GM18499 (cell line): Measurements from ENCODE around the gene IFNK.
A peak's percentile ranks its signal among the peaks of the same experiment; 100 is the strongest.
"Not testable (repeated sequence)": the region's sequence is repeated elsewhere in the genome, so short reads cannot be mapped to it uniquely, and the experiment has no call there.

Experiments used
- ATAC-seq: cut with Tn5 transposase; IDR thresholded peaks from one replicate; pipeline ENCODE4 v1.9.1; 2021; ENCODE audit warnings: moderate number of reproducible peaks; ENCODE audit not compliant: insufficient read depth, unreplicated experiment

Gene IFNK, protein sequence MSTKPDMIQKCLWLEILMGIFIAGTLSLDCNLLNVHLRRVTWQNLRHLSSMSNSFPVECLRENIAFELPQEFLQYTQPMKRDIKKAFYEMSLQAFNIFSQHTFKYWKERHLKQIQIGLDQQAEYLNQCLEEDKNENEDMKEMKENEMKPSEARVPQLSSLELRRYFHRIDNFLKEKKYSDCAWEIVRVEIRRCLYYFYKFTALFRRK

DNA sequence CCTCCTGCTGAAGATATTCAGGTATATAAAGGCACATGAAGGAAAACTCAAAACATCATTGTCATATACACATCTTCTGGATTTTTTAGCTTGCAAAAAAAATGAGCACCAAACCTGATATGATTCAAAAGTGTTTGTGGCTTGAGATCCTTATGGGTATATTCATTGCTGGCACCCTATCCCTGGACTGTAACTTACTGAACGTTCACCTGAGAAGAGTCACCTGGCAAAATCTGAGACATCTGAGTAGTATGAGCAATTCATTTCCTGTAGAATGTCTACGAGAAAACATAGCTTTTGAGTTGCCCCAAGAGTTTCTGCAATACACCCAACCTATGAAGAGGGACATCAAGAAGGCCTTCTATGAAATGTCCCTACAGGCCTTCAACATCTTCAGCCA lies at the start of gene IFNK:
TSS of gene IFNK (plus strand) at position 55 of the 400 bp plus-strand sequence. CDS start at position 102, 47 bp downstream.
- no peak for ATAC-seq

DNA sequence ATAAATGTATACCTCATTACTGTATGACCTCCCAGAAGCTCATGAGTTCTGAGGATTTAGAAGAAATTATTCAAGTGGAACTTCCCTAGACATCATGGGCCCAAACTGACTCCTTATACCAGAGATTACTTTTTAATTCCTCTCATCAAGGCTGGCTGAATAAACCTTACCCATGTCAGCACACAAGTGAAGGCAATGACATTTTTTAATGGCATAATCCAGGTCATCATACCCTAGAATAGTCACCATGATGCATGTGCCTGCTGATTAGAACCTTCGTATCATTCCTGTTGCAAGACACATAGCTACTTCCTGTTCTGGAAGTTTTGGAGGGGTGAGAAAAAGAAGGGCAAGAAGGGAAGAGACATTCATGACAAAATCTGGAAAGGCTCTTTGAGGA lies 49.8 kb upstream of the IFNK start:
- ATAC-seq: no peak

DNA sequence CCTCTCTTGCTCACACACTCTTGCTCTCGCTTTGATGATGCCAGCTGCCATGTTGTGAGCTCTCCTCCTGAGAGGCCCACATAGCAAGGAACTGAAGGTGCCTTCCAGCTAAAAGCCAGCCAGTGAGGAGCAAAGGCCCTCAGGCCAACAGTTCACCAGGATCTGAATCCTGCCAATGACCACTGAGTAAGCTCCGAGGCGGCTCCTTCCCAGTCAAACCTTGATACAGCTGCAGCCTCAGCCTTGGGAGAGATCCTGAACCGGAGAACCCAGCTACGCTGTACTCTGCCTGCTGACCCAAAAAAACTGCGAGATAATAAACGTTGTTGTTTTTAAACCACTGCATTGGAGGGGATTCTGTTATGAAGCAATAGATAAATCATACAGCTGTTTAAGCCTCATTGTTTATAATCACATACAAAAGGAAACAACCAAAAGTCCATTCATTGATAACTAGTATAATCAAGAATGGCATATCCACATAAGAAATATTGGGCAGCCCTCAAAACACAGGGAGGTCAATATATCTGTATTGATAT lies 49.0 kb upstream of the IFNK start:
- ATAC-seq: no peak

DNA sequence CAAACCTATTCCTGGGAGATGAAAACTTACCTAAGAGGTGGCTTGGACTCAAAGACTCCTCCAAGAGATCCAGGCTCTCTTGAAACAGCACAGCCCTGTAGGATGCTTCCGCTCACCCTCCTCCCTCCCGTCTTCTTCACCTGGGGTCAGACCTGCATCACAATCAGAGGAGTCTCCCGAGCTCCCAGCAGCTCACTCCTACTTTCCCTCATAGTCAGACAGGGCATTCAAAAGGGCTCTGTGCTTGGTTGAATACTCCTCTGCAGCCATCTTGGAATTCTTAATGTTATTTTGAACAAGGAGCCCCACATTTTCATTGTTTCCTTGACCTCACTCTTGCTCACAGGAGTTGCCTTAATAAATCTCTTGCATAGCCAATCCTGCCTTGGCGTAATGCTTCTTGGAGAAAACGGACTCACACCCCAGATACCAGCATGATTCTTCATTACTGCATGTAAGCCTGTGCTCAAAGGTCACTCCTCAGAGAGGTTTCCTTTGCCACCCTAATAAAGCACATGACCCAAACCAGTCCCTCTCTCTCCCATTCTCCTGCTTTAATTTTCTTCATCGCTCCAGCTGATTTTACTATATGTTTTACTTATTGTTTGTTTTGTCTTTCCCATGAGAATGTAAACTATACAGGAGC lies 47.1 kb upstream of the IFNK start:
- no peak for ATAC-seq

DNA sequence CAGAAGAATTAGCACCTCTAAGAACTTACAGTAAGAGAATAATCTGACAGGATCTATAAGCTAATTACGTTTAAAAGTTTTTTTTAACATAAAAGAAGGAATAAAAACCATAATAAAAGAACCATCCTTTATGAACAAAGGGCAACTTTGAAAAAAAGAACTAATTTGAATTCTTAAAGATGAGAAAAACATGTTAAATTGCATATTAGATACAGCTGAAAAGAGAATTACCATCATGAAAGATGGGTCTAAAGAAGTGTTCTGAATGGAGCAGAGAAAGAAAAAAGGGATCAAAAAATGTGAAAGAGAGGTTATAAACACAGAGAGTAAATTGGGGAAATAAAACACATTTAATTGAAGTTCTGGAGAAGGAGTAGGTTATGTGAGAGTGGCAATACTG lies 45.8 kb upstream of the IFNK start:
- ATAC-seq: no peak

DNA sequence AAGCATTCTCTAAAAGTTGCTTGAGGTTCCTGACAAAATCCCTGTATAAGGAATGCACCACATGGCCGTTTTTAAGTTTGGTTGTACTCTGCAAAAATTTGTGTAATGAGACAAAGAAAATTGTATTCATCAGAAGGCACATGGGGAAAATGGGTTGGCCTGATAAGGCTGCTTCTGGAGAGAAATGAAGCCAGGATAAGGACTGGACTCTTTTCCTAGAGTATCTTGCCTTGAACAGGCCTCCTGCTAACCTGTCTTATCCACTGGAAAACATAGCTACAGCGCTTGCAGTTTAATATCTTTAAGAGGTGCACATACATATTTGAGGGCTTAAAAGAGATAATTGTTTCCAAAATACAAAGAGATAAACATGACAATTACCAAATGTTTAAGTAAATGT lies 41.4 kb upstream of the IFNK start:
- no peak for ATAC-seq

DNA sequence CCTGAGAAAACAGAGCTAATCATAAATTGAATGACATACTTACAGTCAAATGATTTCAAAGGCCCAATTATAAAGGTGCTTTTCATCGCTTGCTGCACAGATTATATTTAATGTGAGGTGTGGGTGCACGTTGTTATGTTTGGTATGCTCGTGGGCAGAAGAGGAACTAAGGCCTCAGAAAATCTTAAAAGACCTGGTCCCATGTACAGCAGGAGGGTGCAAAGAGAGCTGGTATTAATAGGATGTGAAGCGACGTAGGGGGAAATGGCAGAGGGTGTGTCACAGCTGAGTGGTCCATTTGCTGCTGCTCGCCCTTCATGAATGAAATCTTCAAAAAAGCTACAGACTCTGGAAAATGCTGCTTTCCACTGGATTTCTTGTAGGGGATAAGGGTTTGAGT lies 40.5 kb upstream of the IFNK start:
- no peak for ATAC-seq

DNA sequence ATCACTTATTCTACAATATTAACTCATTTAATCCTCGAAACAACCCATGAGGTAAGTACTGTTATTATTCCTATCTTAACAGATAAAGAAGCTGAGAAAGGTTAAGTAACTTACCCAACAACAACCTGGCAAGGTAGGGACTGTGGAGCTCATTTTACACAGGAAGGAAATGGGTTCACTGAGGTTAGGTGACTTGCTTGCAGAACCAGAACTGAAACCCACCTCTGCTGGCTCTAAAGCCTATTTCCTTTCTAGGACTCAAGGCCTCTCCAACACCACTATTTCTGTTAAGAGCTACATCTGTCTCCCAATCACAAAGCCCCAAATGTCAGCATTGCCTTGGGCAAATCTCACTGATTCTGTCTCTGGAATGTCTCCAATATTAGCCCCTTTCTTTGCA lies 38.9 kb upstream of the IFNK start:
- ATAC-seq: peak; percentile 76

DNA sequence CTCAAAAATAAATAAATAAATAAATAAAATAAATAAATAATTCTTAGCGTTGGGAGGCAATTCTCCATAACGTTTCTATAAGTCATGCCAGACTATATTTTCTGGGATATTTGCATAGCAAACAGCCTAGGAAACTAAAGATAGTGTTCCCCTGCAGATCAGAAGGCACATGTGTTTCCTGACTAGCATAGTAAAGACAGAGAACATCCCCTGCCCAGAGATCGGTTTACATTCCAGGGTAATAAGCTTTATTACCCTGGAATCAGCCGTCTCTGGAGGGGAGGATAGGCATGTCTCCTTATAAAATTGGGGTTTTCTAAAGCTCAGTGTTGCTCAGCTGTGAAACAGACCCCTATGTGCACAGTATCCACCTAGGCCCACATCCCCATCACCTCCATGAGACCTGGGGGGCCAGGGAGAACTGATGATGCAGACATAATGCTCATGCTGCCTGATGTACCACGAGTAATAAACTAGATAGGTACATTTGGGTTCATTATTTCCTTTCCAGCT lies 36.9 kb upstream of the IFNK start:
- ATAC-seq: no peak

DNA sequence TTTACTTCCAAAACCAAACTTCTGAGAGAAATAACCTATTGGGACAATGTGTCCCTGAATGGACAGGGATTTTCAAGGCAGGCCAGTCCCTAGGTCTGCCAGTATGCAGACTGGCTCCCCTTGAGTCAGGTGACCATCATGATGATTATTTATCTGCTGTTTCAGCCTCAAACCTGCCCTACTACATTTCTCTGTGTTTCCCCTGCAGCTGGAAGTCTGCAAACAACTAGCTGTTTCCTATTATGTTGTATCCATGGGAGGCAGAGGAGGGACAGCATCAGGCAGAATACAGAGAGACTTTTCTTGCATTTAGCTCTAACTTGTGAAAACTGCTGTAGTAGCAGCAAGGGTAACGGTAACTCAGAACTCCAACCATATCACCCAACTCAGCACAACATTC lies 36.2 kb upstream of the IFNK start:
- ATAC-seq: no peak

DNA sequence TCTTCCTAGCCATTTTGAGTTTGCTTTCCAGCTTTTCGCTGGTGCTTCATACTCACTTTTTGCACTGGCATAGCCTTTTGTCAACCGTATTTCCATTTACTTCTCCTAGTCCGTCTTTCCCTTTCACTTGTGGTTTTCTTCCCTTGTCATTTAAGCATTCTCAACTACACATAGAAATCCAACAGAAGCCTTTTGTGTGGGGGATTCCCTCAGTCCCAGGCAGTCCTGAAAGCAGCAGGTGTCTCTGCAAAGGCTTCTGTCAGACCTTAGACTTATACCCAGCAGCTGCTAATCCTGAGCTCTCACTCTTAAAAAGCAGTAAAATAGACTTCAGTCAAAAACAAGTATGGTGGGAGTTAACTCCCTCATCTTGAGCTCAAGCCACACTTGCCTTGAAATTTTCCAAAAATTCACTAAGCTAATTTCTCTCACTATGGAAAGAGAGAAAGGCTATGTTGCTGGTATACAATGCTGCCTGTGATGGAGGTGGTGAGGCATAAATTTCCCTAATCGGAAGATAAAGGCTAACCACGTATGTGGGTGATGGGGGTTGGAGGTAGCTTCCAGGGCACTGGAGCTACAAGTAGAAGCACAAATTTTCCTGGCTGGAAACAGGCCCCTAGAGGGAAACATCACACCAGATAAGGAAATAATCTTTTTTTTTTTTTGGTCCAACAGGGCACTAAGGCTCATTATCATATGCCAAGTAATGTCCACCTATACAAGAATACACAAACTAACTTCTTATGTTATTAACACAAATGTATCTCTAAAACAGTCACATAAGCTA lies 34.8 kb upstream of the IFNK start:
- peak; percentile 73 for ATAC-seq

DNA sequence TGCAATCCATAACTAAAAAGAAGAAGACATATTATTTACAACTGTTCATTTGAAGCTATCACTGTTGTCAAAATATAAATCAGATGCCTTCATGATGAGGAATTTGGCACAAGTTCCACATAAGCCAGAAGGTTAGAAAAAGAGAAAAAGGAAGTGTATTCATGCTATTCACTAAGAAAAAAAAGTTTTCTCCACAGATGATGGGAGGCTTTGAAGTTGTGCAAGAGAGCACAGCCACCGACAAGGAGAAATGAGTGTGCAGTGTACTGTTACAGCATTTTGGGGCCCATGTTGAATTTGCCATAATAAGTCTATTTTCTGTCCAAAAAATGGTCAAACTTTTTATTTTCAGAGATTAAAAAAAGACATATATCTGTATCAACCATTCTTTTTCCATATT lies 32.9 kb upstream of the IFNK start:
- no peak for ATAC-seq

DNA sequence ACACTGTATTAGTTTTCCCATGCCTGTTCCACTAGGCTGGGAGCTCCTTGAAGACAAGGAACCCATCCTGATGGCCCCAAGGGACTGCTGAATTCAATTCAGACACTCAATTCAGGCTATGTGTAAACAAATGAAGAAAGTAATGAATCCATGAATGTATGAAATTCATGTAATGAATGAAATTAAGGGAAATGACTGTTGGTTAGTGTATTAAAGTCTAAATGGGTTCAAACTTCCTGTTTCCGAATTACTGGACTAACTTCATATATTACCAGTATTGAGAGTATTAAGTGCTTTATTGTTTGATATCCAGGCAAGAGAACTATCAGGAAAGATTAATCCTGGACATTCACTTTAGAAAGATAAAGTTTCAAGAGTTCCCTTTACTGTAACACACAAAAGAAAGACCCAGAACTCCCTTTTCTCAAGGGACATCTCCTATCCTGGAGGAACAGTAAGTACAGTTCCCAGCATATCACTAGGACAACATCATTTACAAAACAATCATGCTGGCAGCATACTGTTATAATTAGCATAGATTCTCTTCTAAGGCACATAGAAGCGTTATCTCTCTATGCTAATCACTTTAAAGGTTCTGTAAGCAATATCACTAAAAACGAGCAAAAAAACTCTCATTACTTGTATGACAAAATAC lies 28.5 kb upstream of the IFNK start:
- no peak for ATAC-seq

DNA sequence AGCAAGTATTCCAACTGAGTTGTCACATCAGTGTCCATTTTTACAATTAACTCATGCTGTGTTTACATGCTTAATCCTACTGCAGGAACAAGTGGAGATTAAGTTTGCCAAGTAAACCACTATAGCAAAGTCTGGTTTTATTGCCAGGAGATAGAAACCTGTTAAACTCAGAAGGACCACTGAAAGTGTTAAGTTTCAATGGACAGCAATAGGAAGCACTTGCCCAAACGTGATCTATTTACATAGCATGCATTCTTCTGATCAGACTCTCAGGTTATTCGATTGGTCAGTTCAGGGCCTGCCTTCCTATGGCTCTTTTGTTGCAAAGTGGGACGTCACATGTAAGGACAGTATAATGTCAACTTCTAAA lies 28.0 kb upstream of the IFNK start:
- no peak for ATAC-seq

DNA sequence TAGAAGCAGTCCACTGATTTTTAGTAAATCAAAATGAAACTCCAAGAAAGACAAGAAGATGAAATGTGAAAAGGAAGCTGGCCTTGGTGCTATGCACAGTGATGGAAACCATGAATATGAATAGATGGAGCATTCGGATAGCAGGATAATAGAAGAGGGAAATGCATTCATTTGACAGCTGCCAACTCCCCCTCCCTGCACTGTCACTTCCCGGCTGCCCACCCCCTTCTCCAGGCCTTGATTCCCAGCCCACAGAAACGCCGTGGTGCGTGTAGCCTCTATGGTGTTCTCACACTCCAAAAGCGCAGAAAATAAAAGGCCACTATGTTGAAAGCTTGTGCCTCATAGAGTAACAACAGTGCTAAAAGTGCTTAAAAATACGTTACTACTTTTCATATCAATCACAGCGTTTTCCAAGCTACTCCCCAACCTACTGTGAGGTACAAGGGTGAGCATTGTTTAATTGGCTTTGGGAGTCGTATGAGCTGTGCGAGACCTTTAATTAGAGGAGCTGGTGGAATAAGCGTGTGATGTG lies 26.1 kb upstream of the IFNK start:
- no peak for ATAC-seq

DNA sequence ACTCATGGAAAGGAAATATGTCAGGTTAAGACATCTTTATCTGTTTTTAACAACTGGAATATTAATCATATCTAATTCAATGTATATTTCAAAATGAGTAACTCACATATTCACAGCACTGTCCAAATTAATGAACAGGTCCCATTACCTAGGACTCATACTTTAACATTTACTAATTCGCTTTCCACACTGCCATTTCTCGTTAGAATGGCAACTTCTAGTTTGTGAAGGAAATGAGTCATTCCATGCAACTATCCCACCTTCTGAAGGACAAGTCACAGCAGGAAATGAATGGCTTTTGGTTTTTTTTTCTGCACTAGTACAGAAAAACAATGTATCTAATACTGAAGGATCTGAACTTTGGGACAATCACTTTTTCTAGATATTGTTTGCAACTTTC lies 24.6 kb upstream of the IFNK start:
- ATAC-seq: no peak

DNA sequence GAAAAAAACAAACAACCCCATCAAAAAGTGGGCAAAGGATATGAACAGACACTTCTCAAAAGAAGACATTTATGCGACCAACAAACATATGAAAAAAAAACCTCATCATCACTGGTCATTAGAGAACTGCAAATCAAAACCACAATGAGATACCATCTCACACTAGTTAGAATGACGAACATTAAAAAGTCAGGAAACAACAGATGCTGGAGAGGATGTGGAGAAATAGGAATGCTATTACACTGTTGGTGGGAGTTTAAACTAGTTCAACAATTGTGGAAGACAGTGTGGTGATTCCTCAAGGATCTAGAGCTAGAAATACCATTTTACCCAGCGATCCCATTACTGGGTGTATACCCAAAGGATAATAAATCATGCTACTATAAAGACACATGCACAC lies 23.2 kb upstream of the IFNK start:
- ATAC-seq: not testable (repeated sequence)

DNA sequence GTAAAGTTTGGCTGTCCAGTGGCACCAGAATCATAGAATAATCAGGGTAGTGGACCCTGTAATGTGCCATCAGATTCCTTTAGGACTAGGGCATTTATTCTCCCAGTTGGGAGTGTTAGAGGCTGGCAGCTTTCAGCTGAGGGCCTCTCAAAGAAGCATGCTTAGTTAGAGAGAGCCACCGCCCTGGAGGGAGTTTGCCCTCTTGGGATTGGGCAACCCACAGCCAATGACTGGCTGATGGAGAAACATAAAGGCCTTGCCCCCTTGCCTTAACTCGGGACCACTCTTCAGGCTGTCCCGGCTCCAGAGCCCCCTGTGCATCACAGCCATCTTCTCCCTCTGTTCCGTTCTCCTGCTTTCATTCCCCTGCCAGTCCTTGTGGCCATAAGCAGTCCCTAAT lies 20.5 kb upstream of the IFNK start:
- ATAC-seq: no peak

DNA sequence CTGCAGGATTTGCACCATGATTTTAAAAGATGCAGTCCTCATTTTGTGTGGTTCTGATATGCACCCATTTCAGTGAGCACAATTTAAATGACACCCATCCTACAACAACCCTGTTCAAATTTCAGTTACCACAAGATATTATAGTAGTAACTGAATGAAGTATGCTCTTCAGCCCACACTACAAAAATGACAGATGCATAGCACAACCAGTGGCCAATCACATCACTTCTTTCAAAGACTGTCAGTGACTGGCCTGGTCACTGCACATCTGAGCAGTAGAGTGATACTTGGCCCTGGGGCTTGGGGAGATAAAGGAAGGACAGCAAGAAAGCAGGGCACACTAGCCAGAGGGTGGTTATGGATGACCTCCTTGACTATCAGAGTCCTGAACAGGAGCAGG lies 19.8 kb upstream of the IFNK start:
- no peak for ATAC-seq

DNA sequence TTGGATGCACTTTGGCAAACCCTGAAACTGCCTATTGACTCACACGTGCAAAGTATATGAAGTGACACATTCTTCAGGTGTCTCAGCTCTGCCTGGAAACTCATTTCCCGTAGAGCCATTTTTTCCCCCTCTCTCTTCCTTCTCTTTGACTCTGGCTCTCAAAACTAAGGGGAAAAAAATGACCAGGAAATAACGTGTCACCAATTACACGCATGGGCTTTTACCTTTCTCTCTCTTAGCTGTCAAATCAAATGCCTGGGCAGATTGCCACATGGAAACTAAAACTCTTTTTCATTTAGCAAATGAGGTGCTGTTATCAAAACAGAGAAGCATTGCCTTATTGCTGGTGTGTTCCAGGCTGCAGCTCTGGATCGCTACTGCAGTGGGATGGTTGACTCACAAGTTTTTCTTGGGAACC lies 18.3 kb upstream of the IFNK start:
- ATAC-seq: no peak
